ENCODE data around the gene FBXO48.

Gene FBXO48

DNA sequence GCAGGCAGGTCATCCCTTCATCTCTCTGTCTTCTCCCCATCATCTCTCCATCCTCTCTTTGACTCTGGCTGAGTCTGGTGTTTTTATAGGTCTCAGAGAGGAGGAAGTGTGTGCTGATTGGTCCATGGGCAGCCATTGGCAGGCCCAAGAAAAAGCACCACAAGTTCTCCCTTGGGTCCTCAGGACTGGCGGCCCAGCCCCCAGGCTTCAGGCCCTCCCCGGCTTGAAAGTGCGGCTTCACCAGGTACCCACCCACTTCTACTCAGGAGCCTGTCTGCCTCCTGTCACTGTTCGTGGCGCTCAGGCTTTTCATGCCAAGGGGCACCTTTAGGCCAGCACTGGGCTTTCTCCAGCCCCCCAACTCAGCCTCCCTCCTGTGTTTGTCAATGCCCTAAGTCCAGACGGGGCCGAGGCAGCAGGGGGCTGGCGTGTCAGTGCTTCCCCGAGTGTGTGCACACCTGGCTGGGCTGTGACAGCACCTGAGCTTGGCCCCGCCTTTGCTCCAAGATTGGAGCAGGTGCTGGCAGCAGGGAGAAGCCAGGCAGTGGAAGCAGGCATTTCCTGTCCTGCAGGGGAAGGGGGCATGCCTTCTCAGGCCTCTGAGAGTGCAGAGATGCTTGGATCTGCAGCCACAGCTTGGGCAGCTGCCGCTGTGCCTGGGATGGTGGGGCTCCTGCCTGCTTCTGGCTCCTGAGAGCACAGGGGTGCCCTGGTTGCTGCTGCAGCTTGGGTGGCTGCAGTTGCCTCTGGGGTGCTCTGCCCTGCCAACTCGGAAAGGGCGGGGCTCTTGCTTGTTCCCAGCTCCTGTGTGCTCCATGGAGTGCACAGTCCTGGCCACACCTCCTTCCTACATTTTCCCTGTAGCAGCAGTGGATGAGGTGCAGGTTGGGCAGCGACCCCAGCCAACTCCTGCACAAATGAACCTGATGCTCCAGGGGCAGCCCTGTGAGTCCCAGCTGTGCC, 34.1 kb downstream of the FBXO48 start:
- no peak for DNase-seq

DNA sequence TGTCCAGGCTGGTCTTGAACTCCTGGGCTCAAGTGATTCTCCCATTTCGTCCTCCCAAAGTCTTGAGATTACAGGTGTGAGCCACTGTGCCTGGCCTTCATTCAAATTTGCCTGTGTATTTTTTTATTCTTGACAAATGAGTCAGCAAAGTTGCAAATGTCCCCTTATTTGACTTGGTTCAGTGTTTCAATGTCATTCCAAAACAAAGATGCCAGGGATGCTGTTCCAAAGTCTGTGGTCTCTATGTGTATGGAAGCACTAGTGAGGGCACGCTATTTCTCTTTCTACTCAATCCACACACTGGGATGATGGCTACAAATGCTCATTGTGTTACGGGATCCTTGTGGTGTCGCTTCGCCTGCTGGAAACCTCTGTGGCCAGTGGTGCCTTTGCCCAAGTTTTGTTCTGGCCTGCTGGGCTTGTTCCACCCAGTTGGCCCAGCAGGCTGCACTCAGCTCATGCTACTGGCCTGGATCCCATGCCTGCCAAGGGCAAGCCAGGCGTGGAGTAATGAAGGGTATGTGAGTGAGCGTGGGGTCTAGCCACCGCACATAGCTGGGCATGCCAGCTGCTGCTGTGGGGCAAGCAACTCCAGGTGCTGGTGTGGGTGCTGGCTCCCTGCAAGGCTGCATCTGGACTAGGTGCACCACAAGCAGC, 35.6 kb downstream of the FBXO48 start:
- no peak for DNase-seq

DNA sequence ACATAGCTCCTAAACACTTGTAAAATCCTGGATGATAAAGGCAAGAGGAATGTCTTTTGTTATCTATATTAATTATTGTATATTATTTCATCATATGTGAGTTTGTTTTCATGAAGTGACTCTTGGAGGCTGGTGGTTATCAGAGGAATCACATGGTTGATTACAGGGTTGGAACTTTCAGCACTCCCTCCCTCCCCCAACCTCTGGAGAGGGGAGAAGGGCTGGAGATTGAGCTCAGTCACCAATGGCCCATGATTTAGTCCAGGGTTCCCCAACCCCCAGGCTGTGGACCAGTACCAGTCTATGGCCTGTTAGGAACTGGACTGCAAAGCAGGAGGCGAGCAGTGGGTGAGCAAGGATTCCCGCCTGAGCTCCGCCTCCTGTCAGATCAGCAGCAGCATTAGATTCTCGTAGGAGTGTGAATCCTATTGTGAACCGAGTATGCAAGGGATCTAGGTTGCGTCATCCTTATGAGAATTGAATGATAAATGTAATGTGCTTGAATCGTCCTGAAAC, 37.7 kb downstream of the FBXO48 start:
- DNase-seq = no peak

DNA sequence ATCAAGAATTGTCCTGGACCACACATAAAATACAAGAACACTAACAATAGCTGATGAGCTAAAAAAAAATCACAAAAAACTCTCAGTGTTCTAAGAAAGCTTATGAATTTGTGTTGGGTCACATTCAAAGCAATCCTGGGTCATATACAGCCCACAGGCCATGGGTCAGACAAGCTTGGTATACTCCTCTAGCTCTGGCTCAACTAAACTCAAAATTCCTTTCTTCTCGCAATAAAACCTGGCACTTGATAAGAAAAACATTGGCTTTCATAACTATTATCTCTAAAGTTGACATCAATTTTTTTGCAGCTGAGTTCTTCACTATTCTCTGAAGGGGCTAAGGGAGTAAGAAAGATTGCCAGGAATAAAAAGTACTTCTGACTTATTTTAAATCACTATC, 38.3 kb downstream of the FBXO48 start:
- no peak for DNase-seq

DNA sequence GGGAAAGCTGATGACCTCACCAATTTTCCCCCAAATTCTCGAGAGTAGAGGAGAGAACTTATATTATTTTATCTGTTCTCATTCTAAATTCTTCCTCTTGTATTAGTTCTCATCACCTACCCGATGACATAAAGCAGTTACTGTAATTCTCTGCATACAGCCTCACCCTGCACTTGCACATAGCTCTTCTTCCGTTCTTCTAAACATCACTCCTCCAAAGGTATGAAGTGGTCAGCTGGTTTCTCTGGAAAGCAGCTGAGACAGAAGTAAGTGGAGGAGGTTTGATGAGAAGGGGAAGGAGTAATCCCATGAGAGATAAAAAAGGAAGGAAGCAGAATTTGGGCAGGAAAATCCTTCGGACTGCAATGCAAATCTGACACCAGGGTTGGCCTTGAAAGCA, 39.0 kb downstream of the FBXO48 start:
- DNase-seq = no peak

DNA sequence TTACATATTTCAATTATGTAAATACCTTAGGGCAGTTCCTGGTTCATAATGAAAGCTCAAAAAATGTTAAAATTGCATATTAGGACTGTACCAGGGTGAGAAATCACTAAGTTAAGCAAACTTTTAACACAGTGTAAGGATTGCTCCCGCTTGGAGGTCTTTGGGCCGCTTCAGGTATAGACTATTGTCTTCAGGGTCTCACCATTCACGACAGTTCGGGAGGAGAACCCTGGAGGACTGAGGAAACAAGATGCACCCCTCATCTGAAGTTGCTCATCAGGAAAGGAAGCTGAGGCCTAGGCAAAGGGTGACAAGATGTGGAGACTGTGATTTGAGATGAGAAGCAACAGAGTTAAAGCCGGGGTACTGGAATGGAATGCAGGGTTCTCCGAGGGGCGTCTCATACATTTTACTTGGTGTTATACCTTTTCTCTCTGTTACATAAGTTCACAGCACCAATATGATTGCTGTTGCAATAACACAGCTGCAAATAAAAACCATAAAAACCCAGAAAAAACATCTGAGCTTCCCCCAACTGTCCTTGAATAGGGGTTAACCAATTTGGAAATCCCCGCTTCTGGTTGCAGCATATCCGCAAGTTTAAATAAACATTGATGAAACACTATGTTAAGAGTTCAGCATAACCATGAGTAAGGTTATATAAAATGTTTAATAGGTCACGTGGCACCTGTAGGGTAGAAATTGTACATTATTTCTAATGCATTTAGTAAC, 40.1 kb downstream of the FBXO48 start:
- DNase-seq = no peak

DNA sequence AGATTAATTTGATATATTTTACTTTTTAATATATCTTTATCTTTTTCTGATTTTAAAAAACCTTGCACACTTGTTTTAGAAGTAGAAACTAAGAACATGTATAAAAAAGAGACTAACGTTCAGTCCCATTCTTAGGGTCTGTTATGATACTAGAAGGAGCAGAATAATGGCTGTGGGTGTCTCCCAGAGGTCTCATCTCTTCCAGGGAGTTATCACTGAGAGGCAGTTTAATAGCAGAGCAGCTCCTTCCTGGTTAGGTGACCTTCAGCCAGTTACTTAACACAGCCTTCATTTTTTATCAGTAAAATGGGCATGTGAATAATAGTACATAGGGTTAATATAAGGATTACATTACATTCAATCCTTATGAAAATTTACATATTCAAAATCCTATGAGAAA, 40.6 kb downstream of the FBXO48 start:
- no peak for DNase-seq

DNA sequence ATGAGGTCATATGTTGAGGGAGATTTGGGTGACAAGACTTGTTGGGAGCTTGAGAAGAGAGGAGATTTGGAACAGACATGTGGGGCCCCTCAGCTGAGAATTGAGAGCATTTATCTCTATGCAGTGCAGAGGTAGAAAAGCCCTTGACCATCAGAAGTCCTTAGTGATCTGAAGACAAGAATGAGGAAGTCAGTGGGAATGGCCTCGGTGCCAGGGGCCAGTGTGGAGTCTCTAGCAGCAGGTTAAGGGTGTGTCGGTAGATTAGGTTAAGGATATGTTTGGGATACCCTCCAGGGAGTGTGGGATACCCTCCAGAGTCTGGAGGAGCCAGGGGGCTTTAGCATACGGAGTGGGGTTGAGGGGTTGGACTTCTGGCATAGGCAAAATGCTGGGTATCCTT, 41.6 kb downstream of the FBXO48 start:
- DNase-seq = no peak

DNA sequence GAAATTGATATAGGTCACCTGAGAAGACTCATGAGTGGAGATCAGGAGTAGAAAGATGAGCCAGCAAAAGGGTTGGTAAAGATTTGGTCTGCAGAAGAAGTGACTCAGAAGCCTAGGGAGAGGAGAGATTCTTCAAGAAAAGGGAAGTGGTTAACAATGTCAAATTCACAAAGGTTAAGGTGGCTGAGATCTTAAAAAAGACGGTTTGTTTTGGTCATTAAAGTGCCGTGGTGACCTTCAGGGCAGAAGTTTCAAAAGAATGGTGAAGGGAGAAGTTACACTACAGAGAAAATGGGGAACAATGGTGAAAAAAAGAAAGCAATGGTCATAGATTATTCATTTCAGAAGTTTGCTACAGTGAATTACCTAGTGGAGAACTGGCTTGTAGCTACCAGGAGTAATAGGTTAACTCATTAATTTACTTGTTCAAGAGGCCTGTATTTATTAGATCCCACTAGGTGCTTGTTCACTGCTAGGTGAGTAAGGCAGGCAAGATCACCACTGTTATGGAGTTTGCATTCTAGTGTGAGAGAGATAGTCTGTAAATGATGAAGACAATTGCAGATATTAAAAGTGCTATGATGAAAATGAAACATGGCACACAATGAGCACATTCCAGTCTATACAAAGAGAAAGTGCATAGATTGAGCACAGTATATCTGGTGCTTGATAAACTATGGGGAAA, 43.0 kb downstream of the FBXO48 start:
- no peak for DNase-seq

DNA sequence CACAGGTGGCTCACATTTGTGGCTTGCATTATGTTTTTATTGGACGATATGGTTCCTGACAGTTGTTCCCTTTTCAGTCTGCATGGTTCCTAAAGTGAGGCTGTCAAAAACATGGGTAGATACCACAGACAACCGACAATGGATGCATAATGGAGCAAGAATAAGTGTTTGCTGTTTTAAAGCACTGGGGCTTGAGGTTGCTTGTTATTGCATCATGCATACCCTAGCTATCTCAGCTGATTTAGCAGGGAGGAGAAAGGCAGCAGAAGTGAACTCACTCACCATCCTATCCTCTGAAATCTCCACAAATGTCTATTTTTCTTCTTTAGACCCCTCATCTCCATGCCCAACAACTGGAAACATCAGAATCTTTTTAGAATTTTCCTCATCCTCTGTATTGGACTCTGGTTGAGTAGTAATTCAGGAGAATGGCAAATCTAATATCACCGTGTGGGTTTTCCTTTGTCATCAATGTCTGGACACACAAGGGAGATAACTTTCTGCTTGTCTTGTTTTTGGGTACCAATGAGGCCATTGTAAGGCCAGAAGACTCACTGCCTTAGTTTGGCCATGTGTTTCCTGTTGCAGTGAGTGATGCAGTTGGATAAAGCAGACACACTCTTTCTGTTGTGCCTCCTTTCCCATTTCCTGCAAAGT, 46.7 kb downstream of the FBXO48 start:
- DNase-seq = no peak

DNA sequence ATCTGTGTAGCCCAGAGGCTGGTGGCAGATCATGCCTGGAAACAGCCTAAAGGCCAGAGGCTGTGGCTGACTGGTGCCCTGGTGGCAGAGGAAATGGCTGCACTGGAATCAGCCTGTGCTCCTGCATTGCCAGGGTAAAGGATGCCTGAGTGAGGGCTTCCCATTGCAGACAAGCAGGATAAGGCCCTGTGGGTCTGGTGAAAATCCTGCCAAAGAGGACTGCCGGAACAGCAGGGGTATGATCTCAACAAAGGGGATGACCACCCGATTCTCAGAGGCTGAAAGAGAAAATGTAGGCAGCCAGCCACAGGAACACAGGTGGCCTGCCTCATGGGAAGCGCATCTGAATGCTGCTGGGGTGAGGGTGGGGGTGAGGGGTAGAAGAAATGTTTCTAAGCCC, 48.2 kb downstream of the FBXO48 start:
- no peak for DNase-seq

DNA sequence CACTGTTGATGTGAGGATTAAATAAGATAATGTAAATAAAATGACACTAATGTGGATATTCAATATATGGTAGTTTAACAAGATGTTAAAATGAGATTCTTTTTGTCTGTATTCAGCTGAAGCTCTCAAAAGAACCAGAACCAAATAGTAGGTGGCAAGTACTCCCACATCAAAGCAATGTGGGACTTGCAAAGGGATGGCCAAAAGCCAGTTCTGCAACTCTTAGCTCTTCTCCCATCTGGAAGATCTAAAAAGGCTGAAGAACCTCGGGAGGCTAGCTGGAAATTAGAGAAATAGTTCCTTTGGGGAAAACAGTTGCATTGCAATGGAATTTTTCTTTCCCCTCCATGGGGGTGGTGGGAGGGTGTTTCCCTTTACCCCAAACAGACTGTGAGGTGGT, 48.7 kb downstream of the FBXO48 start:
- DNase-seq = no peak

DNA sequence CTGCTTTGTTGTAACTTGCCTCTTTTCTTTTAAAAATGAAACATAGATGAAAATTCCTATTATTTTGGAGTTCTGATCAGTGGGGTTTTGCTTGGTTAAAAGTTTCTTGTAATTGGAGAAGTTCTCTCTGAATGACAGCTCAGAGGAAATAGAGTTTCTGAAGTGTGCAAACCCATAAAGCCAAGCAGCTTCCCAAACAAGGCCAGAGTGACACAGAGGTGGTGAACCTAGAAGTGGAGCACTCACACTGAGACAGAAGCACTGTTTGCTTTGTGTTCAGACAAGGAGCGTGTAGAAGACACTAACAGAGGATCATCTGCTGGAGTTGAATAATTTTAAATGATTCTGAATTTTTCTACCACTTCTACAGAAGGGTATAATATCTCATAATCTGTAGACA, 49.2 kb downstream of the FBXO48 start:
- no peak for DNase-seq

DNA sequence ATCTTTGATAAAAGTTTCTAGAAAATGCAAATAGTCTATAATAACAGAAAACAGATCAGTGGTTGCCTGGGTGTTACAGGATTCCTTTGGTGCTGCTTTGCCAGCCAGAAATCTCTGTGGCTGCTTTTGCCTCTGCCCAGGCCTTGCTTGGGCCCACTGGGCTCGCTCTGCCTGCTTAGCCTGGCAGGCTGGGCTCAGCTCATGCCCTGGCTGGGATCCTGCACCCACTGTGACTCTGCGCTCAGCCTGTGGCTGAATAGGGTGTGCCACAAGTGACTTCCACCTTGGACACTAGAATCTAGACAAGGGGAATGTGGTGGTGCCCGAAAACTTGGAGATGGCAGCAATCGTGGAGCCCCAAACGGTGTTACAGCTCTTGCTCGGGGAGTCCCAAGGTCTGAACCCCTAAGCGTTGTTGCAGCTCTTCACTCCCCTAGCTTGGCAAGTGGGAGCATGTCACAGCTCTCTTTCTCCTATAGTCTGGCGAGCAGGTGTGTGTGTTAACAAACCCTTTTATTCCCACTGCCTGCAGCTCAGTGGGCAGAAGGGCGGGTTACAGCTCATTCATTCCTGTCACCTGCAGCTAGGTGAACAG, 50.9 kb downstream of the FBXO48 start:
- DNase-seq = no peak

DNA sequence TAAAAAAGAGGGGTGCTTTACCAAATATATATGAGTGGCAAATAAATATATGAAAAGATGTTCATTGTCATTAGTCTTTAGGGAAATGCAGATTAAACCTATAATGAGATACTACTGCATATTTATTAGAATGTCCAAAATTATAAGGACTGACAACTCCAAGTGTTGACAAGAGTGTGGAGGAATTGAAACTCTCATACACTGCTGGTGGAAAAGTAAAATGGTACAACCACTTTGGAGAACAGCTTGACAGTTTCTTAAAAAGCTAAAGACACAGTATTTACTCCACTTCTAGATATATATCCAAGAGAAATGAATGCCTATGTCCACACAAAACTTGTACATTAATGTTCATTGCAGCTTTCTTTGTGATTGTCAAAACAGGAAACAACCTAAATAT, 51.6 kb downstream of the FBXO48 start:
- DNase-seq = no peak

DNA sequence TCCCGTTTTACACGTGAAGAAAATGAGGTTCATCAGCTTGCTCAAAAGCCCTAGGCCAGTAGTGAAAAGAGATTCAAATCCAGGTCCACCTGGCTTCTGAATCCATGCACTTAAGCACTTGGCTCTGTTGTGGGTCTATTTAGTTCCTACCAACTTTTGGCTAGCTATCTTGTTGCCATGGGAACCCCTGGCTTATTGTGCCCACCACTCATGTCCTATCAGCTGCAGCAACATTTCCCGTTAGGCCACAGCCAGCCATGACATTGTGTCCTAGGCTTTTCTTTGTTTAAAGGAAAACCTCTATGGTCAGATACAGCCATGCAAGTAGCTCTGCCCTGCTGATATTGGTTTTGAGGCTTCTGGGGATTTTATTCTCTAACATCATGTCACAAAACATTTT, 52.2 kb downstream of the FBXO48 start:
- no peak for DNase-seq

DNA sequence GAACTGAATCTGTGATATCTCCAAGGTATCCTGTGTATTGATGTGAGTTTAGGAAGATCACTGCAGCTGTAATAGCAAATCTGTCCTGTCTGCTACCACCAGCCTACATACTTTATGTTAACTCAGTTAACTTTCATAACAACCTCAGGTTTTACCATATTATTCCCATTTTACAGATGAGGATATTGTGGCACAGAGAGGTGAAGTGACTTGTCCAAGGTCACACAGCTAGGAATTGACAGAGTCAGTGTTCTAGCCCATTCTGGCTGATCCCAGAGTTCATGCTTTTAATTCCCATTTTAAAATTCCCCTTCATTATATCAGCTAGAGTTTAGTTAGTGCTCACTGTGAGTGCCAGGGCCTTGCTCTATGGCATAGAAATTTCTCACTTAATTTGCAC, 52.6 kb downstream of the FBXO48 start:
- no peak for DNase-seq

DNA sequence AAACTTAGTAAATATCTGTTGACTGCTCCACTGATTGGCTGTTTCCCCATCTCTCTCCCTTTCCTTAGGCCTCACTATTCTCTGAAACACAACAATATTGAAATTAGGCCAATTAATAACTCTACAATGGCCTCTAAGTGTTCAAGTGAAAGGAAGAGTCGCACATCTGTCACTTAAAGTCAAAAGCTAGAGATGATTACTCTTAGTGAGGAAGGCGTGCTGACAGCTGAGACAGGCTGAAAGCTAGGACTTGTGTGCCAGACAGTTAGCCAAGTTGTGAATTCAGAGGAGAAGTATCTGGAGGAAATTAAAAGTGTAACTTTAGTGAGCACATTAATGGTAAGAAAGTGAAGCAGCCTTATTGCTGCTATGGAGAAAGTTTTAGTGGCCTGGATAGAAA, 53.6 kb downstream of the FBXO48 start:
- no peak for DNase-seq

DNA sequence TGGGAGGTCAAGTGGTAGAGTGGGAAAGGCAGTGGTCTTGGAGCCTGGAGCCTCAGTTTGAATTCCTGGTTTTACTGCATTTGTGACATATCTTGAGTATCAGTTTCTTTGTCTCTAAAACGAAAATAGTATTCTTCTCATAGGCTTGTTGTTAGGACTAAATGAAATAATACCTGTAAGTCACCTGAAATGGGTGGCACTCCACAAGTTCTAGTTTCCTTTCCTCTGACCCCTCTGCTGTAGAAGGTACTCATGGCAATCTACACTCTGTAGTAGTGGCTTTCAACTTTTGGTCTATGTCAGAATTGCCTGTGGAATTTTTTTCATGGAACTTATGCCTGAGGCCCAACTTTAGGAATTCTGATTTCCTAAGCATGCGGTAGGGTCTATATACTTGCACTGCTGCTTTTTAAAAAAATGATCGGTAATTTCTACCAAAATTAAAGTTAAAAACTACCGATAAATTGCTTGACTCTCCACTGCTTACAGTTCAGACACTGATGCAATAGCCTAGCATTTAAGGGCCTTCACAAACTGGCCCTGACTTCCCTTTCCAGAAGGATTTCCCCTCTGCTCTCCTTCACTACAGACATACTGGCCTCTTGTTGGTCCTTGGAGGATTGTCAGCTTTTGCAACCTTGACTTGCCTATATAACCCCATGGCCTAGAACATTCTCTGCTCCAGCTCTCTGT, 54.8 kb downstream of the FBXO48 start:
- DNase-seq = no peak

DNA sequence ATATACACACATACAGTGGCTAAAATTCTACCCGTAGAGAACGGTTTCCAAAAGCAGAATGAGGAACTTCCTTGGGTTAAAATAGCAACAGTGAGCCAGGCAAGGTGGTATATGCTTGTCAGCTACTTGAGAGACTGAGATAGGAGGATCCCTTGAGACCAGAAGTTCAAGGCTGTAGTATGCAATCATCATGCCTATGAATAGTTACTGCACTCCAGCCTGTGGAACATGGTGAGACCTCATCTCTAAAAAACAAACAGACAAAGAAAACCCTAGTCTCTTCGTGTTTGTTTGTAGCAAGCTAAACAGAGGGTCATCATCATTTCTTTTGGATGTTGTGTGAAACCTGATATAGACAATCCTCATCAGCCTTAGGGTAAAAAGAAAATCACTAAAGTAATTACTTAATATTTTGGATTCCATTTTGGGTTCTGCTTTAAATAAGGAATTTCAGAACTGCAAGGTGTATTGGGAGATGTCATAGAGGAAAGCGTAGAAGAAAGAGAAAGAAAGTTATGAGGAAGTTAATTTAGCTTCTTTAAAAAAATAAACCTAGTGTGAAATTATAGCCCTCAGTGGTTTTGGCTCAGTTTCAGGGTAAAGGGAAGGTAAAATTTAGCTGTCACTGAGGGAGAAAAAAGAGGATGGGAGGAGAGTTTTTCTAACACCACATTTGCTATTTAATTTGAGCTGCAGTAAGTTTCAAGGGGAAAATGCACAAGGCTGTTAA, 55.5 kb downstream of the FBXO48 start:
- no peak for DNase-seq
